B cell (primary cell): ENCODE measurements around the gene TPP1. TPM values are rescaled to one million over a fixed set of nuclear protein-coding genes. Genes with fewer than 3 reads are reported as not detected.

Experiments used
- ATAC-seq: fragments of 200-7000 bp; cut with Tn5 transposase; one replicate; pipeline ENCODE4 v1.10.0; 2021; ENCODE audit warnings: low read depth, mild to moderate bottlenecking, moderate number of reproducible peaks, moderate library complexity
- CTCF ChIA-PET: fragments of 350-600 bp; sonication (Branson Sonifier 250); formaldehyde crosslinking; loops from one replicate; lab custom pipeline; 2021; ENCODE audit warnings: antibody characterized with exemption, inconsistent platforms; lab: Charles Lee
- POLR2A ChIA-PET: fragments of 350-600 bp; sonication (Branson Sonifier 250); formaldehyde crosslinking; loops from one replicate; lab custom pipeline; 2021; ENCODE audit warnings: antibody characterized with exemption; lab: Charles Lee
- DNase-seq: peaks from one replicate; pipeline ENCODE4 v3.0.0; 2013
- H2AFZ ChIP-seq: 2 replicates; pipeline ENCODE4 v1.6.1; 2012; ENCODE audit warnings: mild to moderate bottlenecking, low read depth, low read length; ENCODE audit not compliant: insufficient read depth, poor library complexity, severe bottlenecking
- H3K27ac ChIP-seq, 2 donors: 1 replicate in 1 of 2; 2 replicates in 1 of 2; pipeline ENCODE4 v1.5.1; 2012 to 2013; ENCODE audit warnings: low read length in 2 of 2, mild to moderate bottlenecking in 2 of 2, moderate library complexity in 1 of 2
- H3K27me3 ChIP-seq, 4 experiments: fragments of 200-600 bp in 1 of 4; sonication (generic) in 1 of 4; replicated peaks in 1 of 4; 1 replicate in 2 of 4; 2 replicates in 2 of 4; pipeline versions ENCODE4 v1.6.1 to v1.7.0; 2013 to 2016; ENCODE audit warnings: low read length in 3 of 4, mild to moderate bottlenecking in 2 of 4, mixed read lengths in 1 of 4, moderate library complexity in 1 of 4; ENCODE audit not compliant: insufficient read depth in 4 of 4, control insufficient read depth in 3 of 4; ENCODE audit errors: control extremely low read depth in 1 of 4
- H3K36me3 ChIP-seq, 2 experiments: replicated peaks in 1 of 2; 1 replicate in 1 of 2; 2 replicates in 1 of 2; pipeline versions ENCODE4 v1.6.1 to v1.7.1; 2013; ENCODE audit warnings: low read length in 1 of 2; ENCODE audit not compliant: insufficient read depth in 2 of 2, control insufficient read depth in 1 of 2; ENCODE audit errors: control extremely low read depth in 1 of 2, extremely low read depth in 1 of 2
- H3K4me1 ChIP-seq, 2 donors: fragments of 200-600 bp in 1 of 2; sonication (generic) in 1 of 2; 1 replicate in 1 of 2; 2 replicates in 1 of 2; pipeline versions ENCODE4 v1.5.1 to v1.6.1; 2013 to 2017; ENCODE audit warnings: low read length in 2 of 2; ENCODE audit not compliant: control insufficient read depth in 2 of 2, insufficient read depth in 2 of 2
- H3K4me2 ChIP-seq: replicated peaks from 2 replicates; pipeline ENCODE3; 2012; ENCODE audit warnings: mild to moderate bottlenecking, low read depth, low read length; ENCODE audit not compliant: poor library complexity, severe bottlenecking
- H3K4me3 ChIP-seq, 5 experiments: fragments of 200-600 bp in 1 of 5; sonication (generic) in 1 of 5; 1 replicate in 3 of 5; 2 replicates in 2 of 5; pipeline versions ENCODE4 v1.5.1 to v1.7.0; 2011 to 2016; ENCODE audit warnings: low read length in 4 of 5, mild to moderate bottlenecking in 4 of 5, low read depth in 2 of 5, control low read depth in 1 of 5, moderate library complexity in 1 of 5; ENCODE audit not compliant: insufficient read depth in 1 of 5; ENCODE audit errors: control extremely low read depth in 1 of 5, extremely low read depth in 1 of 5
- H3K79me2 ChIP-seq: fragments of 200-600 bp; sonication (generic); one replicate; pipeline ENCODE4 v1.6.0; 2016; ENCODE audit warnings: low read length; ENCODE audit not compliant: control insufficient read depth, insufficient read depth
- H3K9ac ChIP-seq: fragments of 200-600 bp; sonication (generic); 2 replicates; pipeline ENCODE4 v1.6.1; 2017; ENCODE audit warnings: mild to moderate bottlenecking, low read length, moderate library complexity
- H3K9me3 ChIP-seq, 3 donors: one replicate each; pipeline versions ENCODE4 v1.6.1 to v1.7.1; 2013; ENCODE audit warnings: low read length in 2 of 3; ENCODE audit not compliant: control insufficient read depth in 2 of 3, insufficient read depth in 1 of 3; ENCODE audit errors: control extremely low read depth in 1 of 3
- H4K20me1 ChIP-seq: 2 replicates; pipeline ENCODE4 v1.6.0; 2012; ENCODE audit warnings: mild to moderate bottlenecking, low read length; ENCODE audit not compliant: insufficient read depth, control insufficient read depth, poor library complexity, severe bottlenecking
- H3K27ac Mint-ChIP-seq: one replicate; pipeline ENCODE4 v1.8.0; 2021; ENCODE audit warnings: mixed read lengths
- H3K27me3 Mint-ChIP-seq: one replicate; pipeline ENCODE4 v1.8.0; 2021; ENCODE audit warnings: mixed read lengths
- H3K4me1 Mint-ChIP-seq: one replicate; pipeline ENCODE4 v1.8.0; 2021; ENCODE audit warnings: mixed read lengths
- H3K4me3 Mint-ChIP-seq: one replicate; pipeline ENCODE4 v1.8.0; 2021; ENCODE audit warnings: mixed read lengths
- H3K9me3 Mint-ChIP-seq: one replicate; pipeline ENCODE4 v1.8.0; 2022; ENCODE audit warnings: mixed read lengths; ENCODE audit not compliant: insufficient read depth
- CTCF ChIP-seq: fragments of 200-600 bp; IDR thresholded peaks from one replicate; pipeline ENCODE4 v1.8.0; 2022; ENCODE audit warnings: antibody characterized with exemption, mild to moderate bottlenecking
- EZH2 ChIP-seq: IDR thresholded peaks from 2 replicates; pipeline ENCODE4 v1.6.1; 2012; ENCODE audit warnings: borderline replicate concordance, low read depth, mild to moderate bottlenecking, moderate library complexity, low read length; ENCODE audit not compliant: insufficient read depth, poor library complexity, severe bottlenecking
- WGBS: methylation state at CpG from one replicate; pipeline ENCODE4 v1.1.5; 2013; ENCODE audit warnings: missing lambda C conversion rate; ENCODE audit not compliant: insufficient coverage; 5-methylcytosine and 5-hydroxymethylcytosine counted together
- intact Hi-C: fragments of 100-400 bp; cut with micrococcal nuclease; formaldehyde crosslinking; loops from one replicate; pipeline ENCODE4 v1.10.0; 2022
- polyA plus RNA-seq: library from polyadenylated mRNA; depleted of rRNA; stranded (reverse); fragments of >200 nt; gene quantifications from 2 replicates; pipeline ENCODE4 v1.2.3, GENCODE V29; 2012
- total RNA-seq, 2 donors: library from RNA; stranded (reverse); fragments of 120-200 nt in 1 of 2; gene quantifications; 1 replicate in 1 of 2; 2 replicates in 1 of 2; pipeline versions ENCODE4 v1.2.3 to v1.2.4, GENCODE V29; 2013 to 2022

Gene TPP1
- total and polyA plus RNA-seq, 2 donors (not counting 1 experiment from before 2014, with no cell fraction given), result 133 to 191 TPM

GRCh38 chr11:6614446-6614845 is 4.8 kb downstream of the TPP1 start:
- Histone ChIP-seq H3K9ac (no peak overlapping the region), H3K27me3 (no peaks in the 10 kb centered on the region), H4K20me1 (no peaks in the 10 kb centered on the region), H3K79me2 (peaks cover 43% of the 10 kb centered on the region), H3K4me2 (no peak overlapping the region), H3K4me3 (no peak overlapping the region), H3K4me1 (peaks cover 26 to 40% of the 10 kb centered on the region in 2 donors), H3K9me3 (no peaks in the 10 kb centered on the region), H3K27ac (no peak overlapping the region), H2AFZ (no peak overlapping the region), H3K36me3 (peaks cover 0 to 55% of the 10 kb centered on the region in 2 experiments)
- CTCF ChIA-PET, result no interaction called here
- Mint-ChIP-seq H3K27me3 (no peaks in the 10 kb centered on the region), H3K9me3 (no peaks in the 10 kb centered on the region), H3K4me3 (no peak overlapping the region), H3K27ac (no peak overlapping the region), H3K4me1 (peaks cover 28% of the 10 kb centered on the region)
- DNase-seq (no peak), ATAC-seq (no peak)
- intact Hi-C loops, result no loop called here
- TF ChIP-seq CTCF (no peak), EZH2 (no peak)
- 86% methylated on average over 1 of the region's 2 CpGs for WGBS
- POLR2A ChIA-PET, result no interaction called here

GRCh38 chr11:6613496-6613895 is 5.7 kb downstream of the TPP1 start:
- peaks cover 28% of the 10 kb centered on the region for H3K4me1 Mint-ChIP-seq
- Histone ChIP-seq H4K20me1 (no peaks in the 10 kb centered on the region), H3K9me3 (no peaks in the 10 kb centered on the region), H3K9ac (no peak overlapping the region), H2AFZ (no peak overlapping the region), H3K36me3 (peaks cover 2 to 64% of the 10 kb centered on the region in 2 experiments), H3K27ac (peak overlapping the region; percentile 99 to 100), H3K4me3 (no peak overlapping the region), H3K4me1 (peaks cover 26 to 35% of the 10 kb centered on the region in 2 donors), H3K79me2 (peaks cover 44% of the 10 kb centered on the region), H3K4me2 (no peak overlapping the region), H3K27me3 (no peaks in the 10 kb centered on the region)
- ATAC-seq (no peak), DNase-seq (no peak)
- intact Hi-C loops, result no loop called here
- POLR2A ChIA-PET, result interaction anchor here (1.1 to 2.1 kb wide), 4 partner anchors 9 to 70 kb away, joined by 3 to 19 read pairs (median 6); partner anchors contain the start of genes ILK and MRPL17
- CTCF ChIA-PET, result interaction anchor here (1.5 to 3.2 kb wide), 5 partner anchors 8 to 70 kb away, joined by 4 to 23 read pairs (median 9); partner anchors contain the start of genes DCHS1 and MRPL17
- no peaks in the 10 kb centered on the region for H3K9me3 Mint-ChIP-seq
- no peaks in the 10 kb centered on the region for H3K27me3 Mint-ChIP-seq
- TF ChIP-seq CTCF, result no peak
- no peak for TF ChIP-seq EZH2
- no peak overlapping the region for H3K27ac Mint-ChIP-seq
- WGBS, result 95% methylated on average over 3 of the region's 3 CpGs
- no peak overlapping the region for H3K4me3 Mint-ChIP-seq
